Natural killer cell (primary cell): ENCODE data around the gene RNU7-1. TPM values are rescaled to one million over a fixed set of nuclear protein-coding genes. Genes with fewer than 3 reads are reported as not detected.

Source experiments
- ATAC-seq, 3 donors: fragments of 150-1000 bp in 2 of 3; fragments of 200-7000 bp in 1 of 3; cut with Tn5 transposase; 1 replicate in 1 of 3; 2 replicates in 2 of 3; pipeline ENCODE4 v1.10.0; 2021; ENCODE audit warnings: mild to moderate bottlenecking in 2 of 3, moderate library complexity in 2 of 3
- DNase-seq, 2 donors: peaks; one replicate each; pipeline versions ENCODE4 v3.0.0 to v3.0.0-alpha.2; 2013 to 2021; ENCODE audit warnings: mixed read lengths in 1 of 2
- H3K27ac ChIP-seq: one replicate; pipeline ENCODE4 v1.5.1; 2013; ENCODE audit warnings: mild to moderate bottlenecking, low read length
- H3K27me3 ChIP-seq: one replicate; pipeline ENCODE4 v1.6.1; 2013; ENCODE audit warnings: low read length; ENCODE audit not compliant: control insufficient read depth, insufficient read depth
- H3K36me3 ChIP-seq: one replicate; pipeline ENCODE4 v1.6.1; 2013; ENCODE audit warnings: low read length; ENCODE audit not compliant: control insufficient read depth, insufficient read depth
- H3K4me1 ChIP-seq: one replicate; pipeline ENCODE4 v1.6.1; 2013; ENCODE audit warnings: low read length; ENCODE audit not compliant: control insufficient read depth, insufficient read depth
- H3K4me3 ChIP-seq: one replicate; pipeline ENCODE4 v1.5.1; 2013; ENCODE audit warnings: low read length
- H3K9me3 ChIP-seq: one replicate; pipeline ENCODE4 v1.6.1; 2013; ENCODE audit warnings: low read length; ENCODE audit not compliant: control insufficient read depth, insufficient read depth
- H3K27ac Mint-ChIP-seq, 2 donors: one replicate each; pipeline ENCODE4 v1.8.0; 2022; ENCODE audit warnings: mild to moderate bottlenecking in 2 of 2, mixed read lengths in 2 of 2, moderate library complexity in 1 of 2
- H3K27me3 Mint-ChIP-seq, 2 donors: one replicate each; pipeline ENCODE4 v1.8.0; 2022; ENCODE audit warnings: low read depth in 2 of 2, mixed read lengths in 2 of 2
- H3K36me3 Mint-ChIP-seq: one replicate; pipeline ENCODE4 v1.8.0; 2022; ENCODE audit warnings: mixed read lengths
- H3K4me1 Mint-ChIP-seq, 2 donors: one replicate each; pipeline ENCODE4 v1.8.0; 2022; ENCODE audit warnings: mixed read lengths in 2 of 2
- H3K4me3 Mint-ChIP-seq: one replicate; pipeline ENCODE4 v1.8.0; 2022; ENCODE audit warnings: mild to moderate bottlenecking, moderate library complexity, mixed read lengths
- H3K9me3 Mint-ChIP-seq, 2 donors: one replicate each; pipeline ENCODE4 v1.8.0; 2022; ENCODE audit warnings: mixed read lengths in 2 of 2
- CTCF ChIP-seq: fragments of 200-600 bp; IDR thresholded peaks from one replicate; pipeline ENCODE4 v1.8.0; 2022; ENCODE audit warnings: antibody characterized with exemption
- WGBS: methylation state at CpG from one replicate; pipeline ENCODE4 v1.1.7; 2013; ENCODE audit warnings: missing lambda C conversion rate; ENCODE audit not compliant: insufficient coverage; 5-methylcytosine and 5-hydroxymethylcytosine counted together
- intact Hi-C: fragments of 100-400 bp; cut with micrococcal nuclease; formaldehyde crosslinking; loops from one replicate; pipeline ENCODE4 v1.14.2; 2022
- total RNA-seq, 4 donors: library from RNA; stranded (reverse); fragments of 120-200 nt in 1 of 4; gene quantifications; one replicate each; pipeline versions ENCODE4 v1.2.3 to v1.2.4, GENCODE V29; 2013 to 2022

RNU7-1 gene
- total RNA-seq, 3 donors from 2014 or later (not counting 1 experiment from before 2014, with no cell fraction given) = not detected

GRCh38 chr12:6959058-6959804, 15.6 kb downstream of the RNU7-1 start:
- intact Hi-C loops = loop anchor here (1.0 kb wide), 2 partner anchors 10 to 15 kb away; partner anchors contain the start of gene C12orf57
- Histone ChIP-seq H3K27me3 (no peaks in the 10 kb centered on the region), H3K4me1 (peaks cover 89% of the 10 kb centered on the region), H3K36me3 (peaks cover 67% of the 10 kb centered on the region), H3K9me3 (no peaks in the 10 kb centered on the region), H3K27ac (peak overlapping the region; percentile 96), H3K4me3 (peak overlapping the region; percentile 22)
- H3K4me1 Mint-ChIP-seq = peaks cover 66 to 76% of the 10 kb centered on the region in 2 donors
- DNase-seq (peak; percentile 76 to 91), ATAC-seq (peak; percentile 61 to 79 (median 66))
- H3K36me3 Mint-ChIP-seq = no peaks in the 10 kb centered on the region
- 19% methylated on average over 22 of the region's 24 CpGs for WGBS
- peak overlapping the region; percentile 98 to 99 for H3K27ac Mint-ChIP-seq
- H3K4me3 Mint-ChIP-seq = peak overlapping the region; percentile 92
- TF ChIP-seq CTCF = no peak
- no peaks in the 10 kb centered on the region for H3K27me3 Mint-ChIP-seq
- H3K9me3 Mint-ChIP-seq = no peaks in the 10 kb centered on the region

- intact Hi-C loops = loop anchor here (1.0 kb wide), 2 partner anchors 11 to 16 kb away; partner anchors contain the start of gene C12orf57
- Histone ChIP-seq H3K4me1 (peaks cover 87% of the 10 kb centered on the region), H3K36me3 (peaks cover 61% of the 10 kb centered on the region), H3K27ac (peak overlapping the region; percentile 96), H3K27me3 (no peaks in the 10 kb centered on the region), H3K9me3 (no peaks in the 10 kb centered on the region), H3K4me3 (peak overlapping the region; percentile 22)
- DNase-seq = no peak
- TF ChIP-seq CTCF = no peak
- Mint-ChIP-seq H3K4me3 (peak overlapping the region; percentile 85), H3K27me3 (no peaks in the 10 kb centered on the region), H3K4me1 (peaks cover 58 to 72% of the 10 kb centered on the region in 2 donors), H3K36me3 (no peaks in the 10 kb centered on the region), H3K9me3 (no peaks in the 10 kb centered on the region), H3K27ac (peak overlapping the region; percentile 98 to 99)
- ATAC-seq = no peak
- 81% methylated on average over 22 of the region's 26 CpGs for whole genome bisulfite sequencing
These were observed 16.4 kb downstream of the RNU7-1 start for GRCh38 chr12:6959805-6960592.

DNA sequence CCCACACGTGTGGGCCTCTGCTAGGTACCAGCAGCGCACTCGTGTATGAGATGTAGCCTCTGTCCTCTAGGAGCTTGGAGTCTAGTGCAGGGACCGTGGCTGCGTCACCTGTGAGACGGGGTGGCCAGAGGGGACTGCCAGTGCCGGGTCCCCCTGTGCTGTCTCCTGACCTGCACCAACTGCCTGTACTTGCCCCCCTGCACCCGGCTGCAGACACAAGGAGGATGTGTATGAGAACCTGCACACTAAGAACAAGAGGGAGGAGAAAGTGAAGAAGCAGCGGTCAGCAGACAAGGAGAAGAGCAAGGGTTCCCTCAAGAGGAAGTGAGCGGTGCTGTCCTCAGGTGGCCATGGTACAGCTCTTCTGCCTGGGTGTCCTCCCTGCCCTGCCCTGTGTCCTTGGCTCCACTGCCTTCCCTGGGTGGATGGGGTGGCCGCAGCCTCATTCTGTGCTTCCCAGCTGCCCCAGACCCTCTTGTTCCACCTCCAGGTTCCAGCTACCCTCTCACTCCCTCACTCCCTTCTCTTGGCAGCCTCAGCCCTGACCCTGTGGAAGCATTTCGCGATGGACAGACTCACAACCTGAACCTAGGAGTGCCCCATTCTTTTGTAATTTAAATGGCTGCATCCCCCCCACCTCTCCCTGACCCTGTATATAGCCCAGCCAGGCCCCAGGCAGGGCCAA, 17.1 kb downstream of the RNU7-1 start:
- no peaks in the 10 kb centered on the region for H3K9me3 ChIP-seq
- peak; percentile 23 for TF ChIP-seq CTCF
- 53% methylated on average over 13 of the region's 13 CpGs for WGBS
- Mint-ChIP-seq H3K27me3 (no peaks in the 10 kb centered on the region), H3K9me3 (no peaks in the 10 kb centered on the region), H3K36me3 (no peaks in the 10 kb centered on the region), H3K4me3 (peak overlapping the region; percentile 85), H3K4me1 (peaks cover 58 to 70% of the 10 kb centered on the region in 2 donors), H3K27ac (peak overlapping the region; percentile 98 to 99)
- intact Hi-C loops = loop anchor here (1.0 kb wide), 1 partner anchor 8 kb away; no protein-coding TSS in a partner anchor
- peaks cover 60% of the 10 kb centered on the region for H3K36me3 ChIP-seq
- H3K4me3 ChIP-seq = no peak overlapping the region
- H3K27me3 ChIP-seq = no peaks in the 10 kb centered on the region
- ATAC-seq (peak; percentile 15 to 47 (median 22)), DNase-seq (peak in 1 of 2 donors; percentile 68)
- H3K4me1 ChIP-seq = peaks cover 83% of the 10 kb centered on the region
- peak overlapping the region; percentile 96 for H3K27ac ChIP-seq
